H1 (cell line): ENCODE measurements around the gene PLA2R1. TPM values are rescaled to one million over a fixed set of nuclear protein-coding genes. Genes with fewer than 3 reads are reported as not detected.

ENCODE experiments used
- CTCF ChIA-PET: fragments of 300-600 bp; sonication (Branson Sonifier 250); formaldehyde crosslinking; loops from one replicate; lab custom pipeline; 2021; ENCODE audit not compliant: partially characterized antibody; lab: Charles Lee
- POLR2A ChIA-PET: fragments of 300-600 bp; sonication (Branson Sonifier 250); formaldehyde crosslinking; loops from one replicate; lab custom pipeline; 2021; ENCODE audit warnings: inconsistent platforms; ENCODE audit not compliant: partially characterized antibody; lab: Charles Lee
- DNase-seq, 2 experiments: peaks; one replicate each; pipeline versions ENCODE4 v3.0.0 to v3.0.0-alpha.2; 2010 to 2022; ENCODE audit warnings: low spot score in 2 of 2, low read depth in 1 of 2, mixed read lengths in 1 of 2
- FAIRE-seq: peaks from 2 replicates; lab custom pipeline; 2011; peaks lifted over from hg19 to GRCh38; lab: Jason Lieb, UNC
- H2AFZ ChIP-seq: 2 replicates; pipeline ENCODE4 v1.8.1; 2012; ENCODE audit warnings: low read length, inconsistent platforms
- H2AK5ac ChIP-seq: 2 replicates; pipeline ENCODE4 v1.6.1; 2013; ENCODE audit warnings: low read depth, low read length
- H2BK120ac ChIP-seq: replicated peaks from 2 replicates; pipeline ENCODE3; 2013; ENCODE audit warnings: low read depth, low read length, inconsistent platforms
- H2BK12ac ChIP-seq: 2 replicates; pipeline ENCODE4 v1.6.1; 2013; ENCODE audit warnings: low read depth, low read length
- H2BK15ac ChIP-seq: 2 replicates; pipeline ENCODE4 v1.6.1; 2013; ENCODE audit warnings: low read length
- H2BK20ac ChIP-seq: 2 replicates; pipeline ENCODE4 v1.6.1; 2013; ENCODE audit warnings: low read length
- H2BK5ac ChIP-seq: 2 replicates; pipeline ENCODE4 v1.6.1; 2013; ENCODE audit warnings: low read depth, low read length
- H3K14ac ChIP-seq: 2 replicates; pipeline ENCODE4 v1.6.1; 2013; ENCODE audit warnings: inconsistent platforms; ENCODE audit not compliant: insufficient read length
- H3K18ac ChIP-seq: 2 replicates; pipeline ENCODE4 v1.6.1; 2013; ENCODE audit warnings: low read length; ENCODE audit errors: extremely low read depth
- H3K23ac ChIP-seq: 2 replicates; pipeline ENCODE4 v1.6.1; 2013; ENCODE audit warnings: inconsistent platforms; ENCODE audit not compliant: insufficient read length
- H3K23me2 ChIP-seq: 2 replicates; pipeline ENCODE4 v1.6.1; 2013; ENCODE audit warnings: low read depth, low read length
- H3K27ac ChIP-seq: 2 replicates; pipeline ENCODE4 v1.6.1; 2011; ENCODE audit warnings: low read depth, low read length, inconsistent platforms
- H3K27me3 ChIP-seq, 4 experiments: replicated peaks in 1 of 4; 1 replicate in 1 of 4; 2 replicates in 3 of 4; pipeline versions ENCODE4 v1.6.1 to v1.8.1; 2011 to 2013; ENCODE audit warnings: low read length in 3 of 4, mild to moderate bottlenecking in 3 of 4, inconsistent platforms in 2 of 4, mixed read lengths in 2 of 4, moderate library complexity in 1 of 4; ENCODE audit not compliant: control insufficient read depth in 3 of 4, insufficient read depth in 3 of 4; ENCODE audit errors: extremely low read depth in 1 of 4
- H3K36me3 ChIP-seq, 4 experiments: 2 replicates each; pipeline versions ENCODE4 v1.6.1 to v1.8.1; 2011 to 2013; ENCODE audit warnings: mild to moderate bottlenecking in 4 of 4, low read length in 3 of 4, moderate library complexity in 2 of 4, control low read depth in 1 of 4, inconsistent platforms in 1 of 4; ENCODE audit not compliant: insufficient read depth in 4 of 4, control insufficient read depth in 2 of 4
- H3K4ac ChIP-seq: replicated peaks from 2 replicates; pipeline ENCODE3; 2013; ENCODE audit warnings: low read length, low read depth, mixed read lengths, inconsistent platforms; ENCODE audit not compliant: insufficient read length
- H3K4me1 ChIP-seq, 4 experiments: replicated peaks in 1 of 4; 1 replicate in 1 of 4; 2 replicates in 3 of 4; pipeline versions ENCODE4 v1.6.1 to v1.8.1; 2011 to 2013; ENCODE audit warnings: low read length in 3 of 4, inconsistent platforms in 2 of 4, mixed read lengths in 1 of 4; ENCODE audit not compliant: insufficient read depth in 4 of 4, control insufficient read depth in 3 of 4
- H3K4me2 ChIP-seq, 2 experiments: 2 replicates each; pipeline versions ENCODE4 v1.6.1 to v1.8.1; 2011 to 2013; ENCODE audit warnings: low read depth in 2 of 2, low read length in 2 of 2, control low read depth in 1 of 2, inconsistent platforms in 1 of 2, mild to moderate bottlenecking in 1 of 2; ENCODE audit not compliant: insufficient read depth in 1 of 2
- H3K4me3 ChIP-seq, 4 experiments: fragments of 200-600, 300-600 bp in 1 of 4; sonication (generic), shearing (Covaris generic), sonication (Bioruptor Twin) in 1 of 4; 2 replicates each; pipeline versions ENCODE4 v1.5.1 to v1.8.1; 2011 to 2016; ENCODE audit warnings: low read length in 4 of 4, low read depth in 3 of 4, control low read depth in 2 of 4, inconsistent platforms in 2 of 4, mild to moderate bottlenecking in 2 of 4, mixed read lengths in 1 of 4, moderate library complexity in 1 of 4; ENCODE audit not compliant: insufficient read depth in 2 of 4; ENCODE audit errors: extremely low read depth in 1 of 4
- H3K56ac ChIP-seq: replicated peaks from 2 replicates; pipeline ENCODE3; 2013; ENCODE audit warnings: low read depth, mild to moderate bottlenecking, mixed read lengths, low read length, inconsistent platforms; ENCODE audit not compliant: insufficient read length
- H3K79me1 ChIP-seq: 2 replicates; pipeline ENCODE4 v1.6.1; 2013; ENCODE audit warnings: low read depth, low read length, control low read depth
- H3K79me2 ChIP-seq, 2 experiments: 2 replicates each; pipeline versions ENCODE4 v1.6.1 to v1.8.1; 2012 to 2013; ENCODE audit warnings: low read length in 2 of 2, mild to moderate bottlenecking in 2 of 2, inconsistent platforms in 1 of 2; ENCODE audit not compliant: insufficient read depth in 2 of 2, control insufficient read depth in 1 of 2
- H3K9ac ChIP-seq, 4 experiments: replicated peaks in 1 of 4; 1 replicate in 1 of 4; 2 replicates in 3 of 4; pipeline versions ENCODE4 v1.6.1 to v1.8.1; 2011 to 2013; ENCODE audit warnings: low read depth in 3 of 4, low read length in 3 of 4, control low read depth in 2 of 4, mild to moderate bottlenecking in 2 of 4, moderate library complexity in 2 of 4, inconsistent platforms in 1 of 4; ENCODE audit errors: extremely low read depth in 1 of 4
- H3K9me3 ChIP-seq, 2 experiments: 2 replicates each; pipeline versions ENCODE4 v1.6.1 to v1.8.1; 2012 to 2013; ENCODE audit warnings: mild to moderate bottlenecking in 2 of 2, moderate library complexity in 2 of 2, control low read depth in 1 of 2, inconsistent platforms in 1 of 2, low read depth in 1 of 2, low read length in 1 of 2, mixed read lengths in 1 of 2; ENCODE audit not compliant: insufficient read depth in 2 of 2
- H4K20me1 ChIP-seq, 2 experiments: replicated peaks in 1 of 2; 2 replicates each; pipeline versions ENCODE3 to v1.8.1; 2011 to 2013; ENCODE audit warnings: inconsistent platforms in 2 of 2, low read length in 2 of 2, mild to moderate bottlenecking in 1 of 2; ENCODE audit not compliant: insufficient read depth in 2 of 2, control insufficient read depth in 1 of 2
- H4K5ac ChIP-seq: 2 replicates; pipeline ENCODE4 v1.6.1; 2013; ENCODE audit warnings: low read length, low read depth, mixed read lengths, inconsistent platforms; ENCODE audit not compliant: insufficient read length
- H4K8ac ChIP-seq: 2 replicates; pipeline ENCODE4 v1.8.0; 2013; ENCODE audit warnings: mild to moderate bottlenecking, moderate library complexity, low read length, inconsistent platforms; ENCODE audit not compliant: insufficient read depth; ENCODE audit errors: extremely low read depth
- H4K91ac ChIP-seq: replicated peaks from 2 replicates; pipeline ENCODE3; 2013; ENCODE audit warnings: low read length, mixed read lengths, inconsistent platforms; ENCODE audit not compliant: insufficient read length
- SP2 ChIP-seq: IDR thresholded peaks from 2 replicates; pipeline ENCODE4 v1.6.1; 2012; ENCODE audit warnings: mild to moderate bottlenecking, low read length, inconsistent platforms
- YY1 ChIP-seq: IDR thresholded peaks from 2 replicates; pipeline ENCODE4 v1.6.1; 2011; ENCODE audit warnings: low read depth, mild to moderate bottlenecking, low read length
- WGBS, 2 experiments: shearing (Covaris generic) in 1 of 2; methylation state at CpG; one replicate each; pipeline versions ENCODE4 v1.1.6 to v1.1.7; 2013 to 2015; ENCODE audit warnings: low lambda C conversion rate in 2 of 2, mixed read lengths in 2 of 2, inconsistent platforms in 1 of 2, low coverage in 1 of 2, missing lambda C conversion rate in 1 of 2; ENCODE audit not compliant: insufficient replicate concordance in 2 of 2, insufficient coverage in 1 of 2, insufficient read length in 1 of 2; ENCODE audit errors: extremely low coverage in 1 of 2, missing lambda C conversion rate in 1 of 2; 5-methylcytosine and 5-hydroxymethylcytosine counted together
- polyA plus RNA-seq, 7 experiments: library from polyadenylated mRNA; depleted of rRNA in 3 of 7; stranded (reverse) in 5 of 7; unstranded in 2 of 7; fragments of >200 nt in 5 of 7; fragments of 200-250 nt in 2 of 7; gene quantifications; 1 replicate in 5 of 7; 2 replicates in 1 of 7; 4 replicates in 1 of 7; pipeline versions ENCODE4 v1.2.1 to v1.2.3, GENCODE V29; 2011 to 2013; ENCODE audit warnings: missing spikeins in 2 of 7, mixed read lengths in 2 of 7
- total RNA-seq: library from RNA; stranded (reverse); fragmentation: NEBNext Ultra II Directional; extraction: Animal tissue kit (Norgen Biotek cat#: 25700); gene quantifications from 2 replicates; pipeline ENCODE4 v1.2.1, GENCODE V29; 2021
- TF ChIP-seq, protein P1 (sequence below): IDR thresholded peaks from 2 replicates; pipeline ENCODE4 v1.6.1; 2011; ENCODE audit warnings: low read length, improper control_type of control experiment
- TF ChIP-seq, protein P2 (sequence below): IDR thresholded peaks from 2 replicates; pipeline ENCODE4 v1.6.1; 2012; ENCODE audit warnings: inconsistent platforms
- TF ChIP-seq, protein P3 (sequence below): IDR thresholded peaks from 2 replicates; pipeline ENCODE4 v1.6.1; 2011; ENCODE audit warnings: low read depth, mild to moderate bottlenecking, low read length; ENCODE audit not compliant: insufficient read depth

The PLA2R1 gene
- total and polyA plus RNA-seq, 2 of the 8 experiments (the other 6 are each of a cell fraction or from before 2014, with no cell fraction given) = 0.65 to 1.5 TPM

DNA sequence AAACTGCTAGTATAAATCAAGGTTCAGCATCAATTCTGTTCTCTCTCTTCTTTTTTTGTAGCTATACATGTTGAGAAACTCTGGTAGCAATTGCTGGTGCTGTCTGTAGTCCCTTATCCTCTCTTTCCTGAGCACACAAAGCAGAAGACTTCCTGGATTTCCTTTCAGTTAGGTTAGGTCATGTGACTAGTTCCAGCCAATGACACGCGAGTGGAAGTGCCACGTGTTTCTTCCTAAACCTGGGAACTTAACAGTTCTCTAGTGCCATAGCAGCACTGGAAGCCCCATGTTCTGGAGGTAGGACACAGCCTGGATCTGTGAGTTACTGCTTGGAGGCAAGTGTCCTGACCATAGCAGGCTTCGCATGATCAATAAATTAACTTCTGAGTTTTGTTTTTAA lies 125.9 kb downstream of the PLA2R1 start:
- Histone ChIP-seq H3K18ac (no peak overlapping the region; the same call in 1 of the 2 replicates), H3K4ac (no peak overlapping the region), H2BK120ac (no peak overlapping the region), H2BK15ac (no peak overlapping the region), H3K23me2 (no peaks in the 10 kb centered on the region), H4K91ac (no peak overlapping the region), H2AK5ac (no peak overlapping the region), H2BK5ac (no peak overlapping the region), H3K4me1 (no peaks in the 10 kb centered on the region)
- DNase-seq = no peak
- POLR2A ChIA-PET = no interaction called here
- TF ChIP-seq, protein P1, sequence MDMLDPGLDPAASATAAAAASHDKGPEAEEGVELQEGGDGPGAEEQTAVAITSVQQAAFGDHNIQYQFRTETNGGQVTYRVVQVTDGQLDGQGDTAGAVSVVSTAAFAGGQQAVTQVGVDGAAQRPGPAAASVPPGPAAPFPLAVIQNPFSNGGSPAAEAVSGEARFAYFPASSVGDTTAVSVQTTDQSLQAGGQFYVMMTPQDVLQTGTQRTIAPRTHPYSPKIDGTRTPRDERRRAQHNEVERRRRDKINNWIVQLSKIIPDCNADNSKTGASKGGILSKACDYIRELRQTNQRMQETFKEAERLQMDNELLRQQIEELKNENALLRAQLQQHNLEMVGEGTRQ = peak; percentile 80
- TF ChIP-seq SP2 (no peak), YY1 (no peak)
- TF ChIP-seq, protein P2, sequence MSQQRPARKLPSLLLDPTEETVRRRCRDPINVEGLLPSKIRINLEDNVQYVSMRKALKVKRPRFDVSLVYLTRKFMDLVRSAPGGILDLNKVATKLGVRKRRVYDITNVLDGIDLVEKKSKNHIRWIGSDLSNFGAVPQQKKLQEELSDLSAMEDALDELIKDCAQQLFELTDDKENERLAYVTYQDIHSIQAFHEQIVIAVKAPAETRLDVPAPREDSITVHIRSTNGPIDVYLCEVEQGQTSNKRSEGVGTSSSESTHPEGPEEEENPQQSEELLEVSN = peak; percentile 31; the same call in 1 of the 2 replicates
- TF ChIP-seq, protein P3, sequence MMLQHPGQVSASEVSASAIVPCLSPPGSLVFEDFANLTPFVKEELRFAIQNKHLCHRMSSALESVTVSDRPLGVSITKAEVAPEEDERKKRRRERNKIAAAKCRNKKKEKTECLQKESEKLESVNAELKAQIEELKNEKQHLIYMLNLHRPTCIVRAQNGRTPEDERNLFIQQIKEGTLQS = 0 out of 2 replicates have a peak, but pooled peaks have one; percentile 39
- TF ChIP-seq, all 59 proteins: peak for 3
- H3K9me3 ChIP-seq = no peaks in the 10 kb centered on the region
- H3K4me2 ChIP-seq = no peak overlapping the region
- H3K9ac ChIP-seq = no peak overlapping the region
- FAIRE-seq = no peak
- H3K4me3 ChIP-seq = no peak overlapping the region
- no peaks in the 10 kb centered on the region for H4K20me1 ChIP-seq
- H4K5ac ChIP-seq = no peak overlapping the region
- H3K56ac ChIP-seq = no peak overlapping the region
- no peaks in the 10 kb centered on the region for H3K79me1 ChIP-seq
- H2BK12ac ChIP-seq = no peak overlapping the region
- no peaks in the 10 kb centered on the region for H3K36me3 ChIP-seq
- peak overlapping the region; percentile 37; the same call in 1 of the 2 replicates for H2AFZ ChIP-seq
- no peak overlapping the region for H3K27ac ChIP-seq
- 91% methylated on average over 4 of the region's 4 CpGs; no CpG with 5 or more reads in 1 of the 2 experiments for WGBS, 2 experiments
- no peaks in the 10 kb centered on the region for H3K79me2 ChIP-seq
- CTCF ChIA-PET = no interaction called here
- no peak overlapping the region for H3K23ac ChIP-seq
- H3K27me3 ChIP-seq = no peaks in the 10 kb centered on the region
- no peak overlapping the region for H2BK20ac ChIP-seq
- no peak overlapping the region for H4K8ac ChIP-seq
- H3K14ac ChIP-seq = no peak overlapping the region
